Skin epidermis (tissue), 12 donors: ENCODE measurements around the gene PYGM.
A peak's percentile ranks its signal among the peaks of the same experiment; 100 is the strongest.

Source experiments
- H3K27ac ChIP-seq, 21 experiments: fragments of 200-600 bp; sonication (generic) in 11 of 21; one replicate each; pipeline ENCODE4 v1.5.0; 2020; ENCODE audit warnings: mild to moderate bottlenecking in 3 of 21, inconsistent platforms in 2 of 21, moderate library complexity in 2 of 21
- H3K4me3 ChIP-seq, 7 experiments: fragments of 200-600 bp; sonication (generic) in 2 of 7; one replicate each; pipeline ENCODE4 v1.5.0; 2020; ENCODE audit warnings: inconsistent platforms in 2 of 7, mild to moderate bottlenecking in 2 of 7, moderate library complexity in 1 of 7

The PYGM gene

GRCh38 chr11:64772303-64773018 is 12.7 kb upstream of the PYGM start:
- peak overlapping the region in 5 of 21 experiments; percentile 5 to 73 (median 20) for H3K27ac ChIP-seq
- H3K4me3 ChIP-seq: no peak overlapping the region

- peak overlapping the region in 4 of 21 experiments; percentile 10 to 43 (median 26) for H3K27ac ChIP-seq
These were observed 12.1 kb upstream of the PYGM start for GRCh38 chr11:64771861-64772260.

GRCh38 chr11:64770120-64770519 is 10.3 kb upstream of the PYGM start:
- H3K27ac ChIP-seq: no peak overlapping the region
- no peak overlapping the region for H3K4me3 ChIP-seq

More at GRCh38 chr11:64771861-64772260, 12.1 kb upstream of the PYGM start:
- H3K4me3 ChIP-seq: no peak overlapping the region

GRCh38 chr11:64769283-64769682 is 9.5 kb upstream of the PYGM start:
- Histone ChIP-seq H3K4me3 (no peak overlapping the region), H3K27ac (no peak overlapping the region)

GRCh38 chr11:64768300-64768694 is 8.5 kb upstream of the PYGM start:
- Histone ChIP-seq H3K4me3 (no peak overlapping the region), H3K27ac (peak overlapping the region in 1 of 21 experiments; percentile 38)

GRCh38 chr11:64767344-64768299 is 7.8 kb upstream of the PYGM start:
- no peak overlapping the region for H3K4me3 ChIP-seq
- H3K27ac ChIP-seq: peak overlapping the region in 4 of 21 experiments; percentile 6 to 62 (median 50)

- H3K27ac ChIP-seq: peak overlapping the region in 3 of 21 experiments; percentile 6 to 62 (median 62)
- H3K4me3 ChIP-seq: no peak overlapping the region
These were observed 7.1 kb upstream of the PYGM start for GRCh38 chr11:64766881-64767280.

- no peak overlapping the region for H3K27ac ChIP-seq
These were observed 6.3 kb upstream of the PYGM start for GRCh38 chr11:64765851-64766665.

GRCh38 chr11:64765291-64765850 is 5.6 kb upstream of the PYGM start:
- H3K27ac ChIP-seq: peak overlapping the region in 1 of 21 experiments; percentile 60
- H3K4me3 ChIP-seq: no peak overlapping the region

More at GRCh38 chr11:64765851-64766665, 6.3 kb upstream of the PYGM start:
- H3K4me3 ChIP-seq: no peak overlapping the region

- Histone ChIP-seq H3K27ac (peak overlapping the region in 7 of 21 experiments; percentile 2 to 75 (median 54)), H3K4me3 (no peak overlapping the region)
These were observed 5.0 kb upstream of the PYGM start for GRCh38 chr11:64764753-64765152.

- no peak overlapping the region for H3K4me3 ChIP-seq
- peak overlapping the region in 14 of 21 experiments; percentile 2 to 75 (median 57) for H3K27ac ChIP-seq
These were observed 4.4 kb upstream of the PYGM start for GRCh38 chr11:64764040-64764611.

GRCh38 chr11:64763526-64764039 is 3.8 kb upstream of the PYGM start:
- H3K27ac ChIP-seq: peak overlapping the region in 16 of 21 experiments; percentile 1 to 75 (median 46)

GRCh38 chr11:64762674-64763525 is 3.1 kb upstream of the PYGM start:
- Histone ChIP-seq H3K4me3 (no peak overlapping the region), H3K27ac (peak overlapping the region in 16 of 21 experiments; percentile 1 to 75 (median 46))

More at GRCh38 chr11:64763526-64764039, 3.8 kb upstream of the PYGM start:
- H3K4me3 ChIP-seq: no peak overlapping the region

GRCh38 chr11:64762277-64762673 is 2.5 kb upstream of the PYGM start:
- no peak overlapping the region for H3K4me3 ChIP-seq
- peak overlapping the region in 6 of 21 experiments; percentile 2 to 75 (median 59) for H3K27ac ChIP-seq

GRCh38 chr11:64760759-64761420 is 1.1 kb upstream of the PYGM start:
- H3K4me3 ChIP-seq: no peak overlapping the region
- H3K27ac ChIP-seq: peak overlapping the region in 3 of 21 experiments; percentile 47 to 75 (median 49)

- H3K4me3 ChIP-seq: no peak overlapping the region
- H3K27ac ChIP-seq: peak overlapping the region in 9 of 21 experiments; percentile 3 to 49 (median 18)
These were observed 548 bp downstream of the PYGM start for GRCh38 chr11:64759131-64759721.
